Activated CD4-positive, alpha-beta T cell treated with anti-CD3 and anti-CD28 coated beads, Interleukin-2, amount 10 ng/mL, durations not matched to agents 24 days and 14 days (primary cell): ENCODE results near the gene MCF2L. TPM values are rescaled to one million over a fixed set of nuclear protein-coding genes. Genes with fewer than 3 reads are reported as not detected.

ENCODE experiments used
- DNase-seq: peaks from one replicate; pipeline ENCODE4 v3.0.0; 2022
- H3K27ac Mint-ChIP-seq: one replicate; pipeline ENCODE4 v1.8.0; 2022; ENCODE audit warnings: mild to moderate bottlenecking, mixed read lengths
- H3K27me3 Mint-ChIP-seq: one replicate; pipeline ENCODE4 v1.8.0; 2022; ENCODE audit warnings: mixed read lengths
- H3K36me3 Mint-ChIP-seq: one replicate; pipeline ENCODE4 v1.8.0; 2022; ENCODE audit warnings: low read depth, mild to moderate bottlenecking, mixed read lengths
- H3K4me1 Mint-ChIP-seq: one replicate; pipeline ENCODE4 v1.8.0; 2021; ENCODE audit warnings: mixed read lengths
- H3K4me3 Mint-ChIP-seq: one replicate; pipeline ENCODE4 v1.8.0; 2022; ENCODE audit warnings: mild to moderate bottlenecking, moderate library complexity, mixed read lengths
- H3K9me3 Mint-ChIP-seq: one replicate; pipeline ENCODE4 v1.8.0; 2021; ENCODE audit warnings: mixed read lengths
- intact Hi-C: fragments of 100-400 bp; cut with micrococcal nuclease; formaldehyde crosslinking; loops from one replicate; pipeline ENCODE4 v1.15.1; 2023
- total RNA-seq: library from RNA; stranded (reverse); gene quantifications from 2 replicates; pipeline ENCODE4 v1.2.3, GENCODE V29; 2022

Gene MCF2L
- total RNA-seq, 1 donor from 2014 or later, result 0.09 TPM

DNA sequence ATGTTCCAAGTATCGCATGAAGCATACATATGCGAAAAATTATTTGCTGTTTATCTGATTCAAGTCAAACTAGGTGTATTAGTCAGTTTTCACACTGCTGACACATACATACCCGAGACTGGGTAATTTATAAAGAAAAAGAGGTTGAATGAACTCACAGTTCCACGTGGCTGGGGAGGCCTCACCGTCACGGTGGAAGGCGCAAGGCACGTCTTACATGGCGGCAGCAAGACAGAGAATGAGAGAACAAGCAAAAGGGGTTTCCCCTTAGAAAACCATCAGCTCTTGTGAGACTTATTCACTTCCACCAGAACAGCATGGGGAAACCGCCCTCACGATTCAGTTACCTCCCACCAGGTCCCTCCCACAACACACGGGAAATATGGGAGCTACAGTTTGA, 176.5 kb downstream of the MCF2L start:
- H3K27me3 Mint-ChIP-seq, result peaks cover 2% of the 10 kb centered on the region
- intact Hi-C loops, result no loop called here
- H3K27ac Mint-ChIP-seq, result no peak overlapping the region
- no peaks in the 10 kb centered on the region for H3K9me3 Mint-ChIP-seq
- H3K36me3 Mint-ChIP-seq, result no peaks in the 10 kb centered on the region
- no peaks in the 10 kb centered on the region for H3K4me1 Mint-ChIP-seq
- H3K4me3 Mint-ChIP-seq, result no peak overlapping the region
- no peak for DNase-seq

DNA sequence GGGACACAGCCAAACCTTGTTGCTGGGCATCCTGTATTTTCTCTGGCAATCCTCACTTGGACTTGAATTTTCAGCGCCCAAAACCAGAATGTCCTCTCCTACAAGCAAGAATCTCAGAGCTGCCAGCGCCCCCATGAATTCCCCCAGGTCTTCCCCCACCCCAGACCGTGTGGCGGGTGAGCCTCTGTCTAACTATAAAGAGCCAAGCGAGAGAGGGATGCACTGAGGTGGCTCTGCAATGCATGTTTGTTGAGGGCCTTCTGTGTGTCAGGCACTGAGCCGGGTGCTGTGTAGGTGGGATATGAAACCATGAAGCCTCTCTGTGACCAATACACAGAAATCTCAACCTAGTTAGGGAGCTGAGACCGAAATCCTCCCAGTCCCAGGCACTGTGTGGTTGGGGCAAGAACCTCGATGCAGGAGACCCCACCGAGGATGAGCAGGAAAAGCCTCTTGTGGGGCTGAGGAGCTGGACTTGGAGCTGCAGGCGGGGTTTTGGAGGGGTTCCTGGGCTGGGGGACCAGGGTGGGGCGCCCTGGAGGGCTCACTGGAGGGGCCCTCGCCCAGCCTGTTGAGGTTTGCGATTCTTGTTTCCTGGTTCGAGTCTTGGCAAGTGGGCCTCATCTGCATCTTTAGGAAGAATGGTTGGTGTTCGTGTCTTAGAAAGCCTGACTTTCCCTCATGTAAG, 177.0 kb downstream of the MCF2L start:
- Mint-ChIP-seq H3K4me1 (no peaks in the 10 kb centered on the region), H3K36me3 (no peaks in the 10 kb centered on the region), H3K27me3 (peaks cover 2% of the 10 kb centered on the region), H3K27ac (no peak overlapping the region), H3K9me3 (no peaks in the 10 kb centered on the region), H3K4me3 (no peak overlapping the region)
- intact Hi-C loops, result no loop called here
- DNase-seq, result no peak

DNA sequence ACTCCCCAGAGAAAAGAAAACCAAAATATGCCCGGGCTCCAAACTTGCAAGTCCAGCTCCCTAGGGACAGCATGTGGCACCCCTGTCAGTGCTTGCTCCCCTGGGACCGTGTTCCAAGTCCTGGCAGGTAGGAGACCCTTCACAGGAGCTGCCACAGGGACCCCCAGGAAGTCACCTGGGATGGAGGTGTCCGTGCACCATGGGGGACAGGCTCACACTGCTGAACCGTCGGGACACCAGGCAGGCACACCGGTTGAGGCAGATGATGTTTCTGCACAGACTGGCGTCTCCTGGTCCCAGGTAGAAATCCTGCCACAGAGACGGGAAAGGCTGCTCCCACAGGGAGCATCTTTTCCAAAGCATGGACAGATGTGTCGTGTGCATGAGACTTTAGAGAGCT, 177.7 kb downstream of the MCF2L start:
- no peak for DNase-seq
- Mint-ChIP-seq H3K4me3 (no peak overlapping the region), H3K27me3 (peaks cover 7% of the 10 kb centered on the region), H3K9me3 (no peaks in the 10 kb centered on the region), H3K27ac (no peak overlapping the region), H3K36me3 (no peaks in the 10 kb centered on the region), H3K4me1 (no peaks in the 10 kb centered on the region)
- intact Hi-C loops, result no loop called here

DNA sequence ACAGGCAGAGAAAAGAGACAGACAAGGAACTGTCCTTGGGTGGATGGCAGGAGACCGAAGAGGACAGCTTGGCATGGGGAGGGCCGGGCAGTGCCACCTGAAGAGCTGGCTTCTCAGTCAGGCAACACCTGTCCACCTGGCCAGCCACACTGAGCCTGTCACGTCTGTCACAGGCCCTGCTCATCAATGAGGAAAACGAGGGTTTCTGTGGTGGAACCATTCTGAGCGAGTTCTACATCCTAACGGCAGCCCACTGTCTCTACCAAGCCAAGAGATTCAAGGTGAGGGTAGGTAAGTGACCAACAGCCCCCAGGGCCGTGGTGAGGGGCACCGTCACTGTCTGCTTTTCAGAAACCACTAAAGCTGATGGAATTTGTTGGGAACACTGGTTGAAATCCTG, 178.2 kb downstream of the MCF2L start:
- intact Hi-C loops, result no loop called here
- H3K4me3 Mint-ChIP-seq, result no peak overlapping the region
- H3K27me3 Mint-ChIP-seq, result peaks cover 9% of the 10 kb centered on the region
- no peak for DNase-seq
- no peaks in the 10 kb centered on the region for H3K36me3 Mint-ChIP-seq
- no peaks in the 10 kb centered on the region for H3K9me3 Mint-ChIP-seq
- H3K4me1 Mint-ChIP-seq, result peaks cover 1% of the 10 kb centered on the region
- H3K27ac Mint-ChIP-seq, result no peak overlapping the region

DNA sequence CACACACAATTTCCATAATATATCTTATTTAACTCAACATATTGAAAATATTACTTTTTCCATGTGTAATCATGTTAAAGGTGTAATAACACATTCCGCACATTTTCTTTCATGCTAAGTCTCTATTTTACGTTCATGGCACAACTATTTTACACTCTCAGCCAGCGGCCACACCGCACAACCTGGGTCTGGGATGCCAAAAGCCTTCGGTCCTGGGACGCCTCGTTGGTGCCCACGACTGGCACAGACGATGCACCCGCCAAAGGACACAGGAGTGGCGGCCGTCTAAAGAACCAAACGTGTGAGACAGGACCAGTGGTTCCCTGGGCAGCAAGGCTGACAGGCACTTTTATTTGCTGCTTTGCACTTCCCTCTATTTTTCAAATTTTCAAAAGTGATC, 179.4 kb downstream of the MCF2L start:
- intact Hi-C loops, result no loop called here
- Mint-ChIP-seq H3K9me3 (no peaks in the 10 kb centered on the region), H3K4me1 (peaks cover 10% of the 10 kb centered on the region), H3K27ac (no peak overlapping the region), H3K27me3 (peaks cover 16% of the 10 kb centered on the region), H3K36me3 (peaks cover 2% of the 10 kb centered on the region), H3K4me3 (no peak overlapping the region)
- DNase-seq, result no peak

DNA sequence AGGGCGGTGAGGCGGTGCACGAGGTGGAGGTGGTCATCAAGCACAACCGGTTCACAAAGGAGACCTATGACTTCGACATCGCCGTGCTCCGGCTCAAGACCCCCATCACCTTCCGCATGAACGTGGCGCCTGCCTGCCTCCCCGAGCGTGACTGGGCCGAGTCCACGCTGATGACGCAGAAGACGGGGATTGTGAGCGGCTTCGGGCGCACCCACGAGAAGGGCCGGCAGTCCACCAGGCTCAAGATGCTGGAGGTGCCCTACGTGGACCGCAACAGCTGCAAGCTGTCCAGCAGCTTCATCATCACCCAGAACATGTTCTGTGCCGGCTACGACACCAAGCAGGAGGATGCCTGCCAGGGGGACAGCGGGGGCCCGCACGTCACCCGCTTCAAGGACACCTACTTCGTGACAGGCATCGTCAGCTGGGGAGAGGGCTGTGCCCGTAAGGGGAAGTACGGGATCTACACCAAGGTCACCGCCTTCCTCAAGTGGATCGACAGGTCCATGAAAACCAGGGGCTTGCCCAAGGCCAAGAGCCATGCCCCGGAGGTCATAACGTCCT, 180.0 kb downstream of the MCF2L start:
- Mint-ChIP-seq H3K9me3 (no peaks in the 10 kb centered on the region), H3K36me3 (peaks cover 2% of the 10 kb centered on the region), H3K4me1 (peaks cover 14% of the 10 kb centered on the region), H3K27me3 (peaks cover 16% of the 10 kb centered on the region), H3K4me3 (no peak overlapping the region), H3K27ac (no peak overlapping the region)
- DNase-seq, result no peak
- intact Hi-C loops, result no loop called here

Other genes starting within 250 kb of the MCF2L start
- not detected in 2 replicates for gene F7, start 136.6 kb downstream of the MCF2L start, total RNA-seq
- not detected in 2 replicates for gene F10, start 153.6 kb downstream of the MCF2L start, total RNA-seq
- not detected in 2 replicates for gene PROZ, start 189.4 kb downstream of the MCF2L start, total RNA-seq
- gene PCID2, start 239.5 kb downstream of the MCF2L start, total RNA-seq, result 83.6 and 87.1 TPM in 2 replicates
- gene CUL4A, start 240.4 kb downstream of the MCF2L start, total RNA-seq, result 88.5 and 92.5 TPM in 2 replicates